Endothelial cell (in vitro differentiated cells): ENCODE measurements around the gene RNF227. TPM values are rescaled to one million over a fixed set of nuclear protein-coding genes. Genes with fewer than 3 reads are reported as not detected.
"Not testable (repeated sequence)": the region's sequence is repeated elsewhere in the genome, so short reads cannot be mapped to it uniquely, and the experiment has no call there.

Source experiments
- DNase-seq: peaks from one replicate; pipeline ENCODE4 v3.0.0; 2021; ENCODE audit warnings: low spot score
- H3K27ac Mint-ChIP-seq: one replicate; pipeline ENCODE4 v1.8.0; 2021; ENCODE audit warnings: mixed read lengths, inconsistent platforms; ENCODE audit not compliant: unreplicated experiment
- H3K27me3 Mint-ChIP-seq: one replicate; pipeline ENCODE4 v1.8.0; 2021; ENCODE audit warnings: mild to moderate bottlenecking, moderate library complexity, mixed read lengths, inconsistent platforms; ENCODE audit not compliant: unreplicated experiment
- H3K36me3 Mint-ChIP-seq: one replicate; pipeline ENCODE4 v1.8.0; 2021; ENCODE audit warnings: mild to moderate bottlenecking, low read depth, mixed read lengths, inconsistent platforms; ENCODE audit not compliant: unreplicated experiment
- H3K4me1 Mint-ChIP-seq: one replicate; pipeline ENCODE4 v1.8.0; 2021; ENCODE audit warnings: mild to moderate bottlenecking, mixed read lengths, inconsistent platforms; ENCODE audit not compliant: unreplicated experiment
- H3K4me3 Mint-ChIP-seq: one replicate; pipeline ENCODE4 v1.8.0; 2021; ENCODE audit warnings: mild to moderate bottlenecking, mixed read lengths, inconsistent platforms; ENCODE audit not compliant: unreplicated experiment
- H3K9me3 Mint-ChIP-seq: one replicate; pipeline ENCODE4 v1.8.0; 2021; ENCODE audit warnings: mixed read lengths, inconsistent platforms; ENCODE audit not compliant: unreplicated experiment
- total RNA-seq: library from RNA; stranded (reverse); fragmentation: NEBNext Ultra II Directional; extraction: Animal tissue kit (Norgen Biotek cat#: 25700); gene quantifications from one replicate; pipeline ENCODE4 v1.2.1, GENCODE V29; 2021; ENCODE audit not compliant: unreplicated experiment
- TF ChIP-seq, protein P1 (sequence below): fragments of 200-600 bp; sonication (generic); IDR thresholded peaks from one replicate; pipeline ENCODE4 v1.5.0; 2021; ENCODE audit warnings: antibody characterized with exemption; ENCODE audit not compliant: unreplicated experiment

Gene RNF227
- total RNA-seq, 1 donor from 2014 or later = 0.77 TPM

GRCh38 chr17:7875804-7876370, 40.2 kb downstream of the RNF227 start:
- H3K4me1 Mint-ChIP-seq = no peaks in the 10 kb centered on the region
- no peak overlapping the region for H3K4me3 Mint-ChIP-seq
- H3K9me3 Mint-ChIP-seq = no peaks in the 10 kb centered on the region
- no peak overlapping the region for H3K27ac Mint-ChIP-seq
- H3K27me3 Mint-ChIP-seq = peaks cover 3% of the 10 kb centered on the region
- TF ChIP-seq, protein P1, sequence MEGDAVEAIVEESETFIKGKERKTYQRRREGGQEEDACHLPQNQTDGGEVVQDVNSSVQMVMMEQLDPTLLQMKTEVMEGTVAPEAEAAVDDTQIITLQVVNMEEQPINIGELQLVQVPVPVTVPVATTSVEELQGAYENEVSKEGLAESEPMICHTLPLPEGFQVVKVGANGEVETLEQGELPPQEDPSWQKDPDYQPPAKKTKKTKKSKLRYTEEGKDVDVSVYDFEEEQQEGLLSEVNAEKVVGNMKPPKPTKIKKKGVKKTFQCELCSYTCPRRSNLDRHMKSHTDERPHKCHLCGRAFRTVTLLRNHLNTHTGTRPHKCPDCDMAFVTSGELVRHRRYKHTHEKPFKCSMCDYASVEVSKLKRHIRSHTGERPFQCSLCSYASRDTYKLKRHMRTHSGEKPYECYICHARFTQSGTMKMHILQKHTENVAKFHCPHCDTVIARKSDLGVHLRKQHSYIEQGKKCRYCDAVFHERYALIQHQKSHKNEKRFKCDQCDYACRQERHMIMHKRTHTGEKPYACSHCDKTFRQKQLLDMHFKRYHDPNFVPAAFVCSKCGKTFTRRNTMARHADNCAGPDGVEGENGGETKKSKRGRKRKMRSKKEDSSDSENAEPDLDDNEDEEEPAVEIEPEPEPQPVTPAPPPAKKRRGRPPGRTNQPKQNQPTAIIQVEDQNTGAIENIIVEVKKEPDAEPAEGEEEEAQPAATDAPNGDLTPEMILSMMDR = no peak
- no peak for DNase-seq
- peaks cover 14% of the 10 kb centered on the region for H3K36me3 Mint-ChIP-seq

DNA sequence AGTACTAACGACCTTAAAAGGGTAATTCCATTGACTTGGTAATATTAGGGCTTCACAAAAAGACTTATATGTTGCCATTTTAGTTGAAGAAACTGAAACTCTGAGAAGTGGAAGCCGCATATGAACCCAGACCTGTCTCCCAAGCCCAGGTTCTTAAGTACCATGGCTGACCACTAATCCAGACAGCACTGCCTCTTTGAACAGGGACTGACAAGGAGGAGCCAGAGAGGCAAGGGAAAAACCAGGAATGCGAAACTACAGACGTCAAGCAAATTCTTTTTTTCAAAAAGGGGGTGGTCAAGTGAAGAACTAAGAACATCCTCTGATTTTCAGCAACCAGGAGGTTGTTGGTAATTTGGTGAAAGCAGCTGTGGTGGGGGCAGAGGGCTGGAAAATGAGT, 43.0 kb downstream of the RNF227 start:
- TF ChIP-seq, protein P1 = no peak
- Mint-ChIP-seq H3K4me1 (peaks cover 7% of the 10 kb centered on the region), H3K36me3 (peaks cover 16% of the 10 kb centered on the region), H3K27me3 (peaks cover 3% of the 10 kb centered on the region), H3K9me3 (no peaks in the 10 kb centered on the region), H3K27ac (no peak overlapping the region), H3K4me3 (no peak overlapping the region)
- no peak for DNase-seq

- Mint-ChIP-seq H3K9me3 (no peaks in the 10 kb centered on the region), H3K4me1 (peaks cover 18% of the 10 kb centered on the region), H3K36me3 (peaks cover 16% of the 10 kb centered on the region), H3K27ac (no peak overlapping the region), H3K4me3 (peak overlapping the region; percentile 68), H3K27me3 (peaks cover 3% of the 10 kb centered on the region)
- TF ChIP-seq, protein P1 = no peak
- no peak for DNase-seq
Measured at GRCh38 chr17:7867881-7868329, 48.2 kb downstream of the RNF227 start.

DNA sequence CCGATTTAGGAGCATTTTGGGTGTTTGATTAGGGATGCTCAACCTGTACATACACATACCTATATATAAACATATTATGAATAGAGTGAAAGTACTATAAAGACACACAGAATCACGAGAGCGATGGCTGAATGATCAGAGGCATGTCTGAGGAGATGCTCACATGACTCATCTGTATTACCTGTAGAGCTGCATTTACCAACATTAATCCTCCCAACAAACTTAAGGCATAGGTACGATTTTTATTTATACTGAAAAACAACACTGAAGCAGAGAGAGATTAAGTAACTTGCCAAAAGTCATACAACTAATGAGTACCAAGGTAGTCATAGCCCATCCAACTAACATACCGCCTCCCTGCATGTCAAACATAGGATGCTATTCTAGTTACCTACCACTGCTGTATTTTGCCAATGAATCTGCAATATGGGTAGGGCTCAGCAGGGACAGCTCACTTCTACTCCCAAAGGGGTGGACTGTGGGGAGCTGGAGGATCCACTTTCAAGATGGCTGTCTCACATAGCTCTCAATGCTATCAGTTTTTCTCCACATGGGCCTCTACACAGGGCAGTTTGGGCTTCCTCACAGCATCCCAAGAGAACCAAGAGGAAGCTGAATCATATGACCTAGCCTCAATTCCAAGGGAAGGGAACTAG, 51.0 kb downstream of the RNF227 start:
- Mint-ChIP-seq H3K4me3 (no peak overlapping the region), H3K9me3 (no peaks in the 10 kb centered on the region), H3K27me3 (peaks cover 5% of the 10 kb centered on the region), H3K4me1 (peaks cover 35% of the 10 kb centered on the region), H3K36me3 (peaks cover 24% of the 10 kb centered on the region), H3K27ac (no peak overlapping the region)
- DNase-seq = no peak
- TF ChIP-seq, protein P1 = no peak

DNA sequence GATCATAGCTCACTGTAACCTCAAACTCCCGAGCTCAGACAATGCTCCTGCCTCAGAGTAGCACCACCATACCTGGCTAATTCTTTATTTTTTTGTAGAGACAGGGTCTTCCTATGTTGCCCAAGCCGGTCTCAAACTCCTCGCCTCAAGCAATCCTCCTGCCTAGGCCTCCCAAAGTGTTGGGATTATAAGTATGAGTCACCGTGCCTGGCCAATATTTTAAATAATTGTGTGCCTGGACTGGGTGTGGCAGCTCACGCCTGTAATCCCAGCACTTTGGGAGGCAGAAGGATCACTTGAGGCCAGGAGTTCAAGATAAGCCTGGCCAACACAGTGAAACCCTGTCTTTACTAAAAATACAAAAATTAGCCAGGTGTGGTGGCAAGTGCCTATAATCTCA, 51.7 kb downstream of the RNF227 start:
- Mint-ChIP-seq H3K4me1 (peaks cover 40% of the 10 kb centered on the region), H3K36me3 (peaks cover 29% of the 10 kb centered on the region)
- not testable (repeated sequence) for H3K27me3 Mint-ChIP-seq, H3K9me3 Mint-ChIP-seq, H3K27ac Mint-ChIP-seq, H3K4me3 Mint-ChIP-seq, DNase-seq

Other genes with a start within 250 kb of the RNF227 start
- gene TP53, start 228.8 kb downstream of the RNF227 start, total RNA-seq = 95.5 TPM
- 21.3 TPM for gene WRAP53, start 227.8 kb downstream of the RNF227 start, total RNA-seq
- gene EFNB3, start 211.1 kb downstream of the RNF227 start, total RNA-seq = 61.9 TPM
- gene DNAH2, start 198.5 kb downstream of the RNF227 start, total RNA-seq = 0.72 TPM
- 47.4 TPM for gene KDM6B, start 82.1 kb downstream of the RNF227 start, total RNA-seq
- gene TMEM88, start 61.2 kb downstream of the RNF227 start, total RNA-seq = 13.6 TPM
- gene NAA38, start 58.7 kb downstream of the RNF227 start, total RNA-seq = 97.9 TPM
- gene CYB5D1, start 58.3 kb downstream of the RNF227 start, total RNA-seq = 6.4 TPM
- 133 TPM for gene CHD3, start 27.5 kb downstream of the RNF227 start, total RNA-seq
- gene KCNAB3, start 13.6 kb upstream of the RNF227 start, total RNA-seq = 1.6 TPM
- 171 TPM for gene TRAPPC1, start 15.7 kb upstream of the RNF227 start, total RNA-seq
- gene CNTROB, start 15.9 kb upstream of the RNF227 start, total RNA-seq = 32.6 TPM
- not detected for gene GUCY2D, start 86.3 kb upstream of the RNF227 start, total RNA-seq
- 0.13 TPM for gene ALOX15B, start 122.8 kb upstream of the RNF227 start, total RNA-seq
- 1.7 TPM for gene ALOX12B, start 171.4 kb upstream of the RNF227 start, total RNA-seq
- gene ALOXE3, start 202.2 kb upstream of the RNF227 start, total RNA-seq = not detected
- gene HES7, start 207.8 kb upstream of the RNF227 start, total RNA-seq = 3.3 TPM
- gene PER1, start 236.1 kb upstream of the RNF227 start, total RNA-seq = 30.0 TPM
- gene VAMP2, start 246.7 kb upstream of the RNF227 start, total RNA-seq = 19.8 TPM